ENCODE measurements around the gene RND3. TPM values are rescaled to one million over a fixed set of nuclear protein-coding genes. Genes with fewer than 3 reads are reported as not detected.

The RND3 gene
- total RNA-seq, 5 donors from 2014 or later (not counting 1 experiment from before 2014, with no cell fraction given), result 0.66 to 0.98 (median 0.90) TPM; not detected in 2

DNA sequence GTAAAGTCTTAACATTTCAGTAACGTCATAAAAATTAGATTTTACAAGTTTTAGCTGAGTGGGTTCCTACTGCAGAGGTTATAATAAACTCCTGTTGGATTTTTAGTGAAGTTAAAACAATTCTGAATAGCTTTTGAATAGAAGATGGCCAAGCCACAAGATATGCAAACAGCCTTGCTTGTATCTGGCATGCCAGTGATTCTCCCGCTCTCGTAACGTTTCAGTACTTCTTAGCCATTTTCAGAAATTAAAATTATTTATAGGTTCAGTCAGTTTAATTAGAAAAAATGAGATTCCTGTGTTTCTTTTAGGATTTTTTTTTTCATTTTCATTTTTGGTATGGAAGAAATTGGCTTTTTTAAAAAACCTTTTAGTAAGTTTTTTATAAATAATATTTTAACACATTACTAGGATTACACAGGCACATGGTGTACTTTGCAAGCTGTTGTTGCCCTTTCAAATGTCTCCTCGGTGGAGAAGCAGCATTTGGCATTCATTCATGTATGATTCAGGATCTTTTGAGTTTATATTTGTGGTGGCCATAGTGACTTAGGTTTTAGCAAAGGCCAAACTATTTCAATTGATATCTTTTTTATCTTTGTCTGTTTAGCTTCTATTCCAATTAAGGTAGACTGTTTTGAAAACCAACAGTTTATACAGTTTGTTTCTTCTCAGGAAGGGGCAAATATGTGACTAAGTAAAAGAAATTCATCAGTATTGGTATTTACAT is 30.6 kb upstream of the RND3 start:
- no peak overlapping the region for H3K4me3 Mint-ChIP-seq
- CTCF ChIA-PET, result interaction anchor here in 1 of 2 donors (1.3 kb wide), 1 partner anchor 11 kb away, joined by 3 read pairs; no protein-coding TSS in a partner anchor
- no peak for ATAC-seq (replicated peaks in 1 of 4)

DNA sequence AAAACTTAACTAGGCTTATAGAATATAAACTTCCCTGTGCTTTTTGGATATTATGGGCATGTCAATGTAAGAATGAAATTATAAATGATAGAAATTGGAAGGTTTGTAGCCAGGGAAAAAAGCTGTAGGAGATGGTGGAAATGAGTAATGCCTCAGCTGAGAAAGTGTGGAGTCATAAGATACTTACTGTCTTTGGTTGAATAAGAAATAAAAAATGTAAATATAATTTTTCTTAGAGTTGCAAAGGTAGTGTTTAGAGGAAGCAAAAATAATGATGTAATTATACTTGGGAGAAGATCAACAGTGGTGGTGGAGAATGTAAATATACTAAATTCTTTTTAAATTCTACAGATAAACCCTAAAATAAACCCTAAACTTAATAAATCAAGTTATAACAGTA is 26.2 kb upstream of the RND3 start:
- Mint-ChIP-seq H3K9me3 (no peaks in the 10 kb centered on the region), H3K4me3 (no peak overlapping the region), H3K27me3 (no peaks in the 10 kb centered on the region), H3K4me1 (no peaks in the 10 kb centered on the region), H3K27ac (no peak overlapping the region), H3K36me3 (no peaks in the 10 kb centered on the region)
- Histone ChIP-seq H3K36me3 (ENCODE audit: control insufficient read depth in 2 of 2, extremely low read depth in 1 of 2, insufficient read depth in 1 of 2, low read length in 1 of 2) (no peaks in the 10 kb centered on the region), H3K27ac (ENCODE audit: low read length) (no peak overlapping the region), H3K4me3 (ENCODE audit: control insufficient read depth in 1 of 2, extremely low read depth in 1 of 2, low read length in 1 of 2) (no peak overlapping the region), H3K27me3 (replicated peaks in 1 of 2; ENCODE audit: control insufficient read depth in 2 of 2, extremely low read depth in 1 of 2, insufficient read depth in 2 of 2, low read length in 1 of 2) (no peaks in the 10 kb centered on the region), H3K4me1 (ENCODE audit: control insufficient read depth in 1 of 2, extremely low read depth in 1 of 2, insufficient read depth in 2 of 2, low read length in 2 of 2) (no peaks in the 10 kb centered on the region), H3K9me3 (no peaks in the 10 kb centered on the region)
- CTCF ChIA-PET, result no interaction called here
- ATAC-seq (replicated peaks in 1 of 4) (no peak), DNase-seq (no peak)
- POLR2A ChIA-PET, result no interaction called here

More for the DNA sequence above, 30.6 kb upstream of the RND3 start:
- 100% methylated on average over 1 of the region's 5 CpGs for WGBS (ENCODE audit: insufficient coverage)
- H3K9me3 Mint-ChIP-seq, result peaks cover 0 to 5% (median 0%) of the 10 kb centered on the region in 3 donors
- no peaks in the 10 kb centered on the region for H3K36me3 Mint-ChIP-seq
- no peak overlapping the region for H3K27ac ChIP-seq (ENCODE audit: low read length)
- no peak for DNase-seq
- no peaks in the 10 kb centered on the region for H3K4me1 ChIP-seq (ENCODE audit: control insufficient read depth in 1 of 2, extremely low read depth in 1 of 2, insufficient read depth in 2 of 2, low read length in 2 of 2)
- H3K9me3 ChIP-seq, result no peaks in the 10 kb centered on the region
- no peaks in the 10 kb centered on the region for H3K27me3 Mint-ChIP-seq
- H3K27ac Mint-ChIP-seq, result no peak overlapping the region
- H3K4me1 Mint-ChIP-seq, result no peaks in the 10 kb centered on the region
- H3K27me3 ChIP-seq (replicated peaks in 1 of 2; ENCODE audit: control insufficient read depth in 2 of 2, extremely low read depth in 1 of 2, insufficient read depth in 2 of 2, low read length in 1 of 2), result no peaks in the 10 kb centered on the region
- no peak overlapping the region for H3K4me3 ChIP-seq (ENCODE audit: control insufficient read depth in 1 of 2, extremely low read depth in 1 of 2, low read length in 1 of 2)
- no peaks in the 10 kb centered on the region for H3K36me3 ChIP-seq (ENCODE audit: control insufficient read depth in 2 of 2, extremely low read depth in 1 of 2, insufficient read depth in 1 of 2, low read length in 1 of 2)
- POLR2A ChIA-PET, result no interaction called here

DNA sequence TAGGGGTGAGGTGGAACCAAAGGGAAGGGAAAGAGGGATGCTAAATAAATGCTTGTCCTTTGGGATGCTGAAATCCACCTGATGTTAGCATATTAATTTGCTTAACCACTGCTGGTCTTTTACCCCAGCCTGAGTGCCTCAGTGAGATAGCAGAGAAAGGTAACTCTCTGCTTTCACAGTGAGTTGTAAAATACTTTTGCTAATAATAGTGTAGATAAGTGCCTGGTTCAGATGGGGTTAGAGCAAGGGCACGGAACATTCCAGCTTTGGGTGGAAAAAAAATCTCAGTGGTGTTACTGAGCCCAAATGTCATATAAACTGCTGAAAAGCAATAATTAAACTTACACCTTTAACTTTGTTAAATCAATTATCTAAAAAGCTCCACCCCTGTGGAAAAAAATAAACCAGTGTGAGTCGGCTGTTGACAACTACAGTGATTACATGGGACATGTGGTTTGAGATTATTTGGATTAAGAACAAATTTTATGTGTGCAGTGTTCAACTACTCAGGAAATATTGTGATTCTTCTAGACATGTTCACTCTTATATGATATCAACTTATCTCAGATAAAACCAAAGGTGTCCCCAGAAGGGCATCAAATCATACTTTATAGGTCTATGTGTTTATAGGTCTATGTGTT is 21.1 kb upstream of the RND3 start:
- ATAC-seq (replicated peaks in 1 of 4) (no peak), DNase-seq (no peak)
- Mint-ChIP-seq H3K36me3 (no peaks in the 10 kb centered on the region), H3K4me1 (no peaks in the 10 kb centered on the region), H3K27ac (no peak overlapping the region), H3K27me3 (peaks cover 0 to 3% of the 10 kb centered on the region in 2 donors), H3K9me3 (peaks cover 0 to under 1% (median 0%) of the 10 kb centered on the region in 3 donors), H3K4me3 (no peak overlapping the region)
- H3K4me1 ChIP-seq (ENCODE audit: control insufficient read depth in 1 of 2, extremely low read depth in 1 of 2, insufficient read depth in 2 of 2, low read length in 2 of 2), result no peaks in the 10 kb centered on the region
- H3K9me3 ChIP-seq, result no peaks in the 10 kb centered on the region
- H3K27ac ChIP-seq (ENCODE audit: low read length), result no peak overlapping the region
- ChIA-PET POLR2A (no interaction called here), CTCF (no interaction called here)
- WGBS (ENCODE audit: insufficient coverage), result no CpG with 5 or more reads among the region's 2 CpGs
- H3K27me3 ChIP-seq (replicated peaks in 1 of 2; ENCODE audit: control insufficient read depth in 2 of 2, extremely low read depth in 1 of 2, insufficient read depth in 2 of 2, low read length in 1 of 2), result no peaks in the 10 kb centered on the region
- H3K36me3 ChIP-seq (ENCODE audit: control insufficient read depth in 2 of 2, extremely low read depth in 1 of 2, insufficient read depth in 1 of 2, low read length in 1 of 2), result no peaks in the 10 kb centered on the region
- H3K4me3 ChIP-seq (ENCODE audit: control insufficient read depth in 1 of 2, extremely low read depth in 1 of 2, low read length in 1 of 2), result no peak overlapping the region

DNA sequence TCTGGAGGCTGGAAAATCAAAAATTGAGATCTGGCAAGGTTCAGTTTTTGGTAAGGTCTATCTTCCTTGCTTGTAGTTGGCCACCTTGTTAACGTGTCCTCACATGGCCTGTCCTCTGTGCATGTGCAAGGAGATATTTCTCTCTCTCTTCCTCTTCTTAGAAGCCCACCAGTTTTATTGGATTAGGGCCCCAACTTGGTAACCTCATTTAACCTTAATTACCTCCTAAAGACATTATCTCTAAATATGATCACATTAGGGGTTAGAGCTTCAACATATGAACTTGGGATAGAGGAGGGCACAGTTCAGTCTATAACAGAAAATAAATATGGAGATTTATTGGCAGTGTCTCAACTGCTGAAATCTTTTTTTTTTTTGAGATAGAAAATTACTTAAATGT is 19.6 kb upstream of the RND3 start:
- Histone ChIP-seq H3K36me3 (ENCODE audit: control insufficient read depth in 2 of 2, extremely low read depth in 1 of 2, insufficient read depth in 1 of 2, low read length in 1 of 2) (no peaks in the 10 kb centered on the region), H3K4me1 (ENCODE audit: control insufficient read depth in 1 of 2, extremely low read depth in 1 of 2, insufficient read depth in 2 of 2, low read length in 2 of 2) (no peaks in the 10 kb centered on the region), H3K9me3 (no peaks in the 10 kb centered on the region), H3K27me3 (replicated peaks in 1 of 2; ENCODE audit: control insufficient read depth in 2 of 2, extremely low read depth in 1 of 2, insufficient read depth in 2 of 2, low read length in 1 of 2) (no peaks in the 10 kb centered on the region), H3K27ac (ENCODE audit: low read length) (no peak overlapping the region), H3K4me3 (ENCODE audit: control insufficient read depth in 1 of 2, extremely low read depth in 1 of 2, low read length in 1 of 2) (no peak overlapping the region)
- ATAC-seq (replicated peaks in 1 of 4), result no peak
- Mint-ChIP-seq H3K36me3 (no peaks in the 10 kb centered on the region), H3K4me1 (no peaks in the 10 kb centered on the region), H3K9me3 (peaks cover 0 to 5% (median 0%) of the 10 kb centered on the region in 3 donors), H3K4me3 (no peak overlapping the region), H3K27me3 (peaks cover 0 to 3% of the 10 kb centered on the region in 2 donors), H3K27ac (no peak overlapping the region)
- no peak for DNase-seq
- CTCF ChIA-PET, result interaction anchor here (0.6 to 1.0 kb wide), 2 partner anchors 9 to 11 kb away, joined by 3 to 10 read pairs; no protein-coding TSS in a partner anchor
- WGBS (ENCODE audit: insufficient coverage), result no CpG with 5 or more reads among the region's 1 CpG
- POLR2A ChIA-PET, result no interaction called here

DNA sequence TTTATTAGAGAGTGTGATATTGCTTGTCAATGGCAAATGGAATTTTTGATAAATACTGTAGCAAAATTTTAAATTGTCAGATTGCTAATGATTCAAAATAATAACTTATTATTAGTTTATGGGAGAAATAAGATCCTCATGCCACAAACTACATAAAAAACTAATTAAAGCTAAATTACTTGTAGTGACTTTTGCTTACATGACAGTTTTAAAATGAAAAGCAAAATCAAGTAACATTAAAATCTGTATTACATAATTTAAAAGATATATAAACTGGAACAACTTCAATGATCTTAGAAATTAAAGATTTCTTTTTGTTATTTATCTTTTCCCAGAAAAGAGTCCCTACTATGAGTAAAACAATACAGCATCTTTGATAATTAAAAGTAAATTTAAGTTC is 17.7 kb upstream of the RND3 start:
- Histone ChIP-seq H3K4me1 (ENCODE audit: control insufficient read depth in 1 of 2, extremely low read depth in 1 of 2, insufficient read depth in 2 of 2, low read length in 2 of 2) (no peaks in the 10 kb centered on the region), H3K4me3 (ENCODE audit: control insufficient read depth in 1 of 2, extremely low read depth in 1 of 2, low read length in 1 of 2) (no peak overlapping the region), H3K36me3 (ENCODE audit: control insufficient read depth in 2 of 2, extremely low read depth in 1 of 2, insufficient read depth in 1 of 2, low read length in 1 of 2) (no peaks in the 10 kb centered on the region), H3K9me3 (no peaks in the 10 kb centered on the region), H3K27ac (ENCODE audit: low read length) (no peak overlapping the region), H3K27me3 (replicated peaks in 1 of 2; ENCODE audit: control insufficient read depth in 2 of 2, extremely low read depth in 1 of 2, insufficient read depth in 2 of 2, low read length in 1 of 2) (no peaks in the 10 kb centered on the region)
- Mint-ChIP-seq H3K27ac (no peak overlapping the region), H3K36me3 (no peaks in the 10 kb centered on the region), H3K4me1 (no peaks in the 10 kb centered on the region), H3K9me3 (peaks cover 0 to 5% (median 0%) of the 10 kb centered on the region in 3 donors), H3K4me3 (no peak overlapping the region), H3K27me3 (peaks cover 0 to 3% of the 10 kb centered on the region in 2 donors)
- DNase-seq, result no peak
- CTCF ChIA-PET, result no interaction called here
- no peak for ATAC-seq (replicated peaks in 1 of 4)
- POLR2A ChIA-PET, result no interaction called here

DNA sequence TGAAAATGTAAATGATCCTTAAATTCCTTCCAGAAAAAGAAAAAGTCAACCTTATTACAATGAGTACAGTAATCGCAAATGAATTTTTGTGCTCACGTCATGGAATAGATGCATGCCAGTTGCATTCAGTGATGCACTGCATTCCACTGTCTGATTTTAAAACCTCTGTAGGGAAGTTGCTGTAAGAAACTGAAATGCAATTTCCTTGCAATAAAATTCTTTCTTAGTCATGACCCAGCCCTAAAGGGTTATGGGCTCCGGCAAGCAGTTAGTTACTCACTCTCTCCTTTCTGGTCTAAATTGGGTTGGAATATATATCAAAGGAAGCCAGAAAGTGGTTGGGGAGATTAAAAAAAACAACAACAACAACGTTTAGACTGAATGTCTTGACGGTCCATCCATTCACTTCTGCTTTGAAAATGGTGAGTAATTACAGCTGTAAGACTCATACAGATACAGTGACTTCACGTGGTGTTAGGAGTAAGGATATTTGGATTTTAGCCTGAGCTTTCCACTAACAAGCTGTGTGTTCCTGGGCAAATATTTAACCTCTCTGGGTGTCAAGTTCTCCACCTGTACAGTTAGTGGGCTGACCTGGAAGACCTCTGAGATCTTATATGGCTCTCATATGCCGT is 8.6 kb upstream of the RND3 start:
- H3K4me1 Mint-ChIP-seq, result no peaks in the 10 kb centered on the region
- H3K27me3 Mint-ChIP-seq, result peaks cover 0 to 4% of the 10 kb centered on the region in 2 donors
- Histone ChIP-seq H3K4me1 (ENCODE audit: control insufficient read depth in 1 of 2, extremely low read depth in 1 of 2, insufficient read depth in 2 of 2, low read length in 2 of 2) (no peaks in the 10 kb centered on the region), H3K36me3 (ENCODE audit: control insufficient read depth in 2 of 2, extremely low read depth in 1 of 2, insufficient read depth in 1 of 2, low read length in 1 of 2) (no peaks in the 10 kb centered on the region), H3K27me3 (replicated peaks in 1 of 2; ENCODE audit: control insufficient read depth in 2 of 2, extremely low read depth in 1 of 2, insufficient read depth in 2 of 2, low read length in 1 of 2) (no peaks in the 10 kb centered on the region), H3K9me3 (no peaks in the 10 kb centered on the region), H3K4me3 (ENCODE audit: control insufficient read depth in 1 of 2, extremely low read depth in 1 of 2, low read length in 1 of 2) (no peak overlapping the region), H3K27ac (ENCODE audit: low read length) (no peak overlapping the region)
- no peak overlapping the region for H3K4me3 Mint-ChIP-seq
- no peak for ATAC-seq (replicated peaks in 1 of 4)
- ChIA-PET POLR2A (no interaction called here), CTCF (no interaction called here)
- no peak overlapping the region for H3K27ac Mint-ChIP-seq
- no peak for DNase-seq
- WGBS (ENCODE audit: insufficient coverage), result no CpG with 5 or more reads among the region's 7 CpGs
- no peaks in the 10 kb centered on the region for H3K9me3 Mint-ChIP-seq
- H3K36me3 Mint-ChIP-seq, result no peaks in the 10 kb centered on the region

All from T-cell (primary cell).